Measurements from ENCODE around the gene MYL9. TPM values are rescaled to one million over a fixed set of nuclear protein-coding genes. Genes with fewer than 3 reads are reported as not detected.

Gene MYL9
- total RNA-seq, 1 experiment from 2014 or later: 0.49 TPM

DNA sequence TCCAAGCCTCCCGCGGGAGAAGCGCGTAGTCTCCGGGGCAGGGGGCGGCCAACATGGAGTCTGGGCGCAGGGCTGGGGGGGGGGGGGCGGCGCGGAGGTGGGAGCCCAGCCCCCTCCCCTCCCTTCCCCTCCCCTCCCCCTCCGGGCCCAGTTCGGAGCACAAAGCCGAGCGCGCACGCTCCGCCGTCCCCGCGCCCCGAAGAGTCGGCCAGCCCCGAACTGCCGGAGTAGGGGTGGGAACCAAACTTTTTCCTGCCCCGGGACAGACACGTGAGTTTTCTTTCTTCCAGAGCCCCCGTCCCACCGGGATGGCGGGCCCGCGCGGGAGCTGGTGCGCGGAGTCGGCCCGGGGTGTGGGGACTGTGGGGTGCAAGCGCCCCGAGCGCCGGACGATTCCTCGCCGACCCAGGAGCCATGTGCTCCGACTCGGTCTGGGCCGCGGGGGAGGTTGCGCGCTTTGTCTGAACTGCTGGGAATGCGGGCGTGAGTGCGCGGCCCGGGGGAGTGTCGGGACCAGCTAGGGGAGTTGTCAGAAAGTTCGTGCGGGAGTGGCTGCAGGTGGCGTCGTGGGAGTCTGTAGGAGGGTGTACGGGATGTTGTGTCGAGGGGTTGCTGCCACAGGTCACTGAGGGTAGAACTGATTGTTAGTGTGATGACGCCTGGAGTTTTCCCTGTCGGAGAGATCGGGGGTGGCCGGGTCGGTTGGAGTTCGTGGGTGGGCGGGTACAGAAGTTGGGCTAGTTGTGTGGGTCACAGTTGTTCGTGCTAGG lies 33.2 kb downstream of the MYL9 start:
- no peaks in the 10 kb centered on the region for H3K27me3 ChIP-seq
- H3K4me1 ChIP-seq: peaks cover 10% of the 10 kb centered on the region
- H3K36me3 ChIP-seq: peaks cover 13% of the 10 kb centered on the region
- peak overlapping the region; percentile 96 for H3K4me3 ChIP-seq
- peak; percentile 68 to 76 for DNase-seq
- peak overlapping the region; percentile 92 for H3K27ac ChIP-seq
- H3K9me3 ChIP-seq (replicated peaks): no peaks in the 10 kb centered on the region

DNA sequence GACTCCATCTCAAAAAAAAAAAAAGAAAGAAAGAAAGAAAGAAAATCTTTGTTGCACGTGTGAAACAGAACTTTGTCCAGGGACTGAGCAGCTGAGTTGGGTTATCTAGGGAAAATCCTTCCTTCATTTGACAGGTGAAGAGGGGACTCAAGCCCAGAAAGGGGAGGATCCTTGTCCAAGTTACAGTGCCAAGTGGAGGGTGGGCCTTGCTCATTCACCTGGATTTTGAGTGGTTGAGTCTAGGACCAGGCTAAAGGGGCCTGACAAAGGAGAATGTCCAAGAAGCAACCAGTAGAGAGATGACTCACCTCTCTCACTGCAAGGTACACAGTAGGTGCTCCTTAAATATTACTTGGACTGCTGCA lies 34.7 kb downstream of the MYL9 start:
- no peaks in the 10 kb centered on the region for H3K27me3 ChIP-seq
- peaks cover 26% of the 10 kb centered on the region for H3K36me3 ChIP-seq
- peaks cover 5% of the 10 kb centered on the region; the same call in 1 of the 2 replicates for H3K4me1 ChIP-seq
- no peak for DNase-seq
- no peak overlapping the region for H3K27ac ChIP-seq
- no peaks in the 10 kb centered on the region for H3K9me3 ChIP-seq (replicated peaks)
- H3K4me3 ChIP-seq: no peak overlapping the region

DNA sequence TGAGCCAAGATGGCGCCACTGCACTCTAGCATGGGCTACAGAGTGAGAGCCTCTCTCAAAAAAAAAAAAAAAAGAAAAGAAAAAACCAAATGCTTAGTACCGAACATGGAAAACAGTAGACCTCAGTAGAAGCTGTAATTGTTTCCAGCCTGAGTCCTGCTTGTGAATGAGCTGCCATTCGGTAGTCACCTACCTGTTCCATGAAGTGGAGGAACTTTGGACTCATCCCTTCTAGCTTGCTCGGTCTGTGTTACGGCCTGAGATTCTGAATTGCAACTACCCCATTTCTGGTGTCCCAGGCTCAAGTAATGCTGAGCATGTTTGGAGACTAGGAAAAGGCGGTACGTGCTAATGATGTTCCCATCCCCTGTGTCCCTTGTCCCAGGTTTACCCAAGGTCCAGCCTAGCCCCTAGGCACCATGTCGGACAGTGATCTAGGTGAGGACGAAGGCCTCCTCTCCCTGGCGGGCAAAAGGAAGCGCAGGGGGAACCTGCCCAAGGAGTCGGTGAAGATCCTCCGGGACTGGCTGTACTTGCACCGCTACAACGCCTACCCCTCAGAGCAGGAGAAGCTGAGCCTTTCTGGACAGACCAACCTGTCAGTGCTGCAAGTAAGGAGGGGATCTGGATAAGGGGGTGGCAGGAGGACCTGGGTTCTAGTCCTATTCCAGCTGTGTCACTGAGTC lies 37.2 kb downstream of the MYL9 start:
- DNase-seq: no peak
- Histone ChIP-seq H3K27ac (no peak overlapping the region), H3K36me3 (peaks cover 49% of the 10 kb centered on the region), H3K27me3 (no peaks in the 10 kb centered on the region), H3K4me3 (no peak overlapping the region), H3K4me1 (no peaks in the 10 kb centered on the region), H3K9me3 (replicated peaks) (no peaks in the 10 kb centered on the region)

DNA sequence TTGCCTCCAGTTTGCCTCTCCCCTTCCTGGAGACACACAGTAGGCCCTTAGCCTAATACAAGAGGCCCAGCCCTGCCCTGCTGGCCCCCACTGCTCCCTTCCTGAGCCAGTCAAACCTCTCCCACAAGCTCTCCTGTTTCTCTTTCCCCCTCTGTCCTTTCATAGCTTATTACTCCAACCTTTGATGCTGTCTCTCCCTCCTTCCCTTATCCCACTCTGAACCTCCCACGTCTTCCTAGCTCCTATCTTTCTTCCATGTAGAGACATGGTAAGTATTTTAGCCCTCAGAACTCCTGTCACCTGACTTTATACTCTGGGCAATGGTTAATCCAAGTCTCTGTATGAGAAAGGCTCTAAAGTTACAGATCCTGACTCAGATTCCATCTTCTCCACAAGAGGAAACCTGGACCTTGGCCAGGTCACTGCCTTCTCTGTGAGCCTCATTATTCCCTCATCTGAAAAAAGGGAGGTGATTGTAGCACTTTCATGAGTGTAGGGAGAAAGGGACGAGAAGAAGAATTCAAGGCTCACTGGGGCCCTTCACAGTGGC lies 38.8 kb downstream of the MYL9 start:
- Histone ChIP-seq H3K4me3 (no peak overlapping the region), H3K27ac (no peak overlapping the region), H3K4me1 (no peaks in the 10 kb centered on the region), H3K27me3 (no peaks in the 10 kb centered on the region), H3K9me3 (replicated peaks) (no peaks in the 10 kb centered on the region), H3K36me3 (peaks cover 61% of the 10 kb centered on the region)
- no peak for DNase-seq

DNA sequence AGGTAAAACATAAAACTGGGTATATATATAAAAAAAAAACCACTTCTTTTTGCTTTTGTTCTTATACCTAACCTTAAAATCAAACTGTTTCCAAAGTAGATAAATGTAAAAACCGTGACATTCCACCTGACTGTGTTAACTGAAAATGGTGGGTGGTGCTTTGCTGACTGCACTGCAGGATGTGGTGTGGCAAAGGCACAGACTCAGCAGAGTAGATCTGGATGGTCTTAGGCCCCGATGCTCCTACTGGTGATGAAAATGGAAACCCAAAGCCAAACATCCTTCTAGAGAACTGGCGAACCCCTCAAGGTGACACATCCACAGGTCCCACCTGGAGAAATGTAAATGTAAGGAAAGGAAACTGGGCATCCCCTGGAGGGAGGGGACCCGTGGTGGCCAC lies 41.0 kb downstream of the MYL9 start:
- DNase-seq: no peak
- Histone ChIP-seq H3K4me1 (no peaks in the 10 kb centered on the region), H3K4me3 (no peak overlapping the region), H3K27me3 (no peaks in the 10 kb centered on the region), H3K27ac (no peak overlapping the region), H3K36me3 (peaks cover 79% of the 10 kb centered on the region), H3K9me3 (replicated peaks) (no peaks in the 10 kb centered on the region)

DNA sequence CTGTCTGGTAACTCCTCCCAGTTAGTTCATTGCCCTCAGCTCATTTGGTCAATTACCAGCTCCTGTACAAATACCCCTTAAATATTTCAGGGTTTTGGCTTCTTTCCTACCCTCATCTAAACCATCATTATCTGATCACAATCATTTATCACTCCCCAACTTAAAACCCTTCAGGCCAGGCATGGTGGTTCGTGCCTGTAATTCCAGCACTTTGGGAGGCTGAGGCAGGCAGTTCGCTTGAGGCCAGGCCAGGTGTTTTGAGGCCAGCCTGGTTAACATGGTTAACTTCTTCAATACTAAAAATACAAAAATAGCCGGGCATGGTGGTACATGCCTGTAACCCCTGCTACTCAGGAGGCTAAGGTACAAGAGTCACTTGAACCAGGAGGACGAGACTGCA lies 41.5 kb downstream of the MYL9 start:
- Histone ChIP-seq H3K4me1 (no peaks in the 10 kb centered on the region), H3K27me3 (no peaks in the 10 kb centered on the region), H3K36me3 (peaks cover 79% of the 10 kb centered on the region), H3K4me3 (no peak overlapping the region), H3K27ac (no peak overlapping the region), H3K9me3 (replicated peaks) (no peaks in the 10 kb centered on the region)
- no peak for DNase-seq

DNA sequence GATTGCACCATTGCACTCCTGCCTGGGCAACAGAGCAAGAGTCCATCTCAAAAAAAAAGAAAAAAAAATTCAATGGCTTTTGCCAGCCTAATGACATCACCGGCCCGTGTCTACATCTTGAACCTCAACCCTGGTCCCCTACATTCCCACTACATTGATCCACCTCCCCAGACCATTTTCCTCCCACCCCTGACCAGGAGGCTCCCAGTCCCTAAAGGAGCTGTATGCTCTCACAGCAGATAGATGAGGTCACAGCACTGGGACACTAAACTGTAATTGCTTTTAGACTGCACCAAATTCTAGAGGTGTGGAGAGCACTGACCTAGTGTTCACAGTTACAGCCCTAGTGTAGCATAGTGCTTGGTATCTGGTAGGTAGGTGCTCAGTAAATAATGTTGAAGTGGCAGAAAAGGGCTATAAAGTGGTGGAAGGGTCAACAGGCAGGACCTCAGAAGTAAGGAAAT lies 42.7 kb downstream of the MYL9 start:
- Histone ChIP-seq H3K4me1 (no peaks in the 10 kb centered on the region), H3K4me3 (no peak overlapping the region), H3K9me3 (replicated peaks) (no peaks in the 10 kb centered on the region), H3K27me3 (no peaks in the 10 kb centered on the region), H3K36me3 (peaks cover 77% of the 10 kb centered on the region), H3K27ac (no peak overlapping the region)
- DNase-seq: no peak

DNA sequence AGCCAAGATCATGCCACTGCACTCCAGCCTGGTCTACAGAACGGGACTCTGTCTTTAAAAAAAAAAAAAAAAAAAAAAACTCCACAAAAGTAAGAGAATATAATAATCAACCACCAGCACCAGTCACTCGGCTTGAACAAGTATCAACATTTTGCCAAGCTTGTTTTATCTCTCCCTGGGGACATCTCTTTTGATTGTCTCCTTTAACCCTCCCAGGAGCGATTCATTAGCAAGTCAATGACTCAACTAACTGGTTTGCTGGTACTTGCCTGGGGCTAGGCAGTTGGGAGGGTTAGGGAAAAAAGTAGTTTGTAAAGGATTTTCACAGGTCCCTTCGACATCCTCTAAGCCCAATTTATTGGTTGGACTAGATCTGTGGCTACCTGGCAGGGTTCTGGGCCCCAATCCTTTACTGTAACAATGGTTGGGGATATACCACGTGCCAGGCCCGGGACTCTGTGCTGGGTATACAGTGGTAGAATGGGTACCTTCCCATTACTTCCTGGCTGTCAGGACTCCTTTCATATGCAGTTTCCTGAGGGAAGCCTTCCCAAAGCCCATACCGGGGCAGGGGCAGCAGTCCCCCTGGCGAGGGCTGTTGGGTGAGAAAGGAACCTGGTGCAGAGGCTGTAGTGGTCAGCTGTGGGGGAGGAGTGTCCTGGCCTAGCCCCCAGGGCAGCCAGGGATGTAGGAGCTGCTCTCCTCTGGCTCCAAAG lies 44.2 kb downstream of the MYL9 start:
- Histone ChIP-seq H3K27me3 (no peaks in the 10 kb centered on the region), H3K4me1 (peaks cover 4% of the 10 kb centered on the region), H3K9me3 (replicated peaks) (no peaks in the 10 kb centered on the region), H3K27ac (no peak overlapping the region), H3K36me3 (peaks cover 66% of the 10 kb centered on the region), H3K4me3 (no peak overlapping the region)
- peak in 1 of 2 experiments; percentile 41 for DNase-seq

DNA sequence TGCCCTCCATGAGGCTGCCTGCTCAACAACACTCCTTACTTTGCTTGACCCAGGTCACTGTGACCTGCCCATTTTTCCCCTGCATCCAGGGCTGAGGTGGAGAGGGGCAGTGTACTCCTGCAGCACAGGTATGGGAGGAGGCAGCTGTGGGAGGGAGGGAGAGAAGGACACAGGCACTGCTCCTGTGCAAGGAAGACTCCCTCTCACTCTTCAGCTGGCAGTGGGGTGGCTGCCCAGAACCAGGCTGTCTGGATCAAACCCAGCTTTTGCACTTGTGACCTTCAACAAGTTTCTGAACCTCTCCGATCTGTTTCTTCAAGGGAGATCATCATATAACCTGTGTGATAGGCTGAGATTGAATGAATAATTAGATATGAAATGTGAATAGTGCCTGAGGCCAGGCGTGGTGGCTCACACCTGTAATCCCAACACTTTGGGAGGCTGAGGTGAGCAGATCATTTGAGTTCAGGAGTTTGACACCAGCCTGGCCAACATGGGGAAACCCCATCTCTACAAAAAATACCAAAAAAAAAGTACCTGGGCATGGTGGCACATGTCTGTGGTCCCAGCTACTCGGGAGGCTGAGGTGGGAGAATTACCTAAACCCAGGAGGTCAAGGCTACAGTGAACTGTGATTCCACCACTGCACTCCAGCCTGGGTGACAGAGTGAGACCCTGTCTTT lies 46.2 kb downstream of the MYL9 start:
- H3K9me3 ChIP-seq (replicated peaks): no peaks in the 10 kb centered on the region
- H3K27me3 ChIP-seq: no peaks in the 10 kb centered on the region
- H3K36me3 ChIP-seq: peaks cover 59% of the 10 kb centered on the region
- no peak overlapping the region for H3K4me3 ChIP-seq
- no peak for DNase-seq
- no peak overlapping the region for H3K27ac ChIP-seq
- peaks cover 22% of the 10 kb centered on the region for H3K4me1 ChIP-seq

DNA sequence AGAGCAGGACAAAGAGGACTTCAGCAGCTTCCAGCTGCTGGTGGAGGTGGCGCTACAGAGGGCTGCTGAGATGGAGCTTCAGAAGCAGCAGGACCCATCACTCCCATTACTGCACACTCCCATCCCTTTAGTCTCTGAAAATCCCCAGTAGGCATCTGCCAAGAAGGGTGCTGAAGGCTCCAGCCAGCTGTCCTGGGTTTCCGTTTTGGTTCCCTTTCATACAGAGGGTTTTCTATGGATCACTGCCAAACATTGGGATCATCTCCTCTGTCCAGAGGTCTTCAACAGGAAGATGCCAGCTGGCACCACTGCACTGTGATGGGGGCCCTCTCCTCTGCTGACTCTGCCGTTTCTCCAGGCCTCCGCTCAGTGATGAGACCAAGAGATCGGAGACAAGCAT lies 50.0 kb downstream of the MYL9 start:
- H3K36me3 ChIP-seq: peaks cover 35% of the 10 kb centered on the region
- H3K4me1 ChIP-seq: peaks cover 23% of the 10 kb centered on the region

DNA sequence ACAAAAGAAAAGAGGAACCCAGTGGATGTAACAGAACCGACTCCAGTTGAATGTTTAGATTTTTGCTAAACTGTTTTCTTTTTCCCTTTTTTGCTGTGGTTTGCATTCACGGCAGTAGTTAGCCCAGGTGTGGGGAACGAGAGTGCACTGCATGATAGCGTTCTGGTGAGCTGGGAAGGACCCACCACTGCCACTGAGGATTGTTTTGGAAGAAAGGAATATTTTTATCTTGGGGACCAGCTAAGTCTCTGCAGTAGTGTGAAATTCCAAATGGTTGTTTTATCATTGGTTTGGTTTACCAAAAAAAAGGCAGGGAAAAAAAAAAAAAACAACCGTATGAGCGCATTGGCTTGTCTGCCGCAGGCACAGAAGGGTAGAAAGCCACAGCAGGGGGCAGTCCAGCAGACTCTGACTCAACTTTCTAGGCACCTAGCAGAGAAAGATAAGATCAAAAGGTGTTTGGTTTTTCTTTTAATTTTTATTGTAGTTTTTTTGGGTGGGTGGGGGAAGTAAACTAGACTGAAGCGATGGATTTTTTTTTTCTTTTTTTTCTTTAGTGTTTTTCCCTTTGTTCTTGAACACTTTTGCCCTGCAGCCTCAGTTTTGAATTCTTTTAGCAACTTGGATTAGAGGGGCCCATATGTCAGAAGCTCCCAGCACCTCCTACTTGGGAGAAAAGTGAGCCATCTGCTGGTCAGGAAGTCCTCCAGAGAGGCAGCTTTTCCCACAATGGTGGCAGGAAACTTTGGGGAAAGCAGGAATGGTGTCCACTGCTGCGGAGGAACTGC lies 50.7 kb downstream of the MYL9 start:
- H3K4me3 ChIP-seq: no peak overlapping the region
- DNase-seq: peak; percentile 43 to 68
- H3K27ac ChIP-seq: no peak overlapping the region; the same call in 1 of the 2 replicates
- H3K9me3 ChIP-seq (replicated peaks): no peaks in the 10 kb centered on the region
- H3K27me3 ChIP-seq: no peaks in the 10 kb centered on the region
- peaks cover 28% of the 10 kb centered on the region for H3K36me3 ChIP-seq
- H3K4me1 ChIP-seq: peaks cover 23% of the 10 kb centered on the region

More for the DNA sequence above, 50.0 kb downstream of the MYL9 start:
- no peaks in the 10 kb centered on the region for H3K27me3 ChIP-seq
- H3K9me3 ChIP-seq (replicated peaks): no peaks in the 10 kb centered on the region
- peak overlapping the region; percentile 49 for H3K27ac ChIP-seq
- peak; percentile 86 to 96 for DNase-seq
- H3K4me3 ChIP-seq: no peak overlapping the region

DNA sequence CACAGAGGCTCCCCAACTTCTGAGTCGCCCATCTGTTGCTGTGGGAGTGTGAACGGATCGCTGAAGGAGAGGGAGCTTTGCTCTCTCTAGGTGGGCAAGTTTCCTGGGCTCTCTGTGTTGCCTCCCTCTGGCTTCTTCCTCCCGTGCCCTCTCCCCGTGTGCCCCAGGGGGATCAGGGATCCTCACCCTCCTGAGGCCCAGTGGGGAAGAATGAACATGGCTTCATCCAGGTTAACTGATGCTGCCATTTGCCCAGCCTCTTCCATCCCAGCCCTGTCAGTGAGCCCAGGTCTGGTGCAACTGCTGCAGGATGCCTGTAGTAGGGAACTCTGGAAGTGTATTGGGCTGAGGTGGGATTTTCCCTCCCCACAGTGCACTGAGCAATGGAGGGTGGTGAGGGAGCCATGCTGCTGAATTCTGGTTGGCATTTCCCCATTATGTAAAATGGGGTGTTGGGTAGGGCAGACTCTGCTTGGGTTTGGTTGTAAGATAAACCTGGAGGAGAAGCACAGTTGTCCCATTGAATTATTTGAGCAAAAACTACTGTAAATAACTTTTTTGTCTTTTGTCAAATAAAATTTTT lies 52.1 kb downstream of the MYL9 start:
- Histone ChIP-seq H3K36me3 (peaks cover 25% of the 10 kb centered on the region), H3K4me3 (no peak overlapping the region), H3K27me3 (no peaks in the 10 kb centered on the region), H3K27ac (no peak overlapping the region), H3K4me1 (peaks cover 28% of the 10 kb centered on the region), H3K9me3 (replicated peaks) (no peaks in the 10 kb centered on the region)
- no peak for DNase-seq

DNA sequence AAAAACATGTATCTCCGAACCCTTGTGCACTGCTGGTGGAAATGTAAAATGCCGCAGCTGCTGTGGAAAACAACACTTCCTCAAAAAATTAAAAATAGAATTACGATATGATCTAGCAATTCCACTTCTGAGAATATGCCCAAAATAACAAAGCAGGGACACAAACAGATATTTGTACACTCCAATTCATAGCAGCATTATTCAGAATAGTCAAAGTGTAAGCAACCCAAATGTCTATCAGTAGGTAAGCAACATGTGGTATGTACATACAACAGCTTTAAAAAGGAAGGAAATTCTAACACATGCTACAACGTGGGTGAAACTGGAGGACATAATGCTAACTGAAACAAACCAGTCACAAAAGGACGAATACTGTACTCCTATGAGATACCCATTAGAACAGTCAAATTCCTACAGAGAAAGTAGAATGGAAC lies 58.6 kb downstream of the MYL9 start:
- H3K9me3 ChIP-seq (replicated peaks): no peaks in the 10 kb centered on the region
- no peaks in the 10 kb centered on the region for H3K36me3 ChIP-seq
- peaks cover 3% of the 10 kb centered on the region; the same call in 1 of the 2 replicates for H3K27me3 ChIP-seq
- no peak for DNase-seq
- no peak overlapping the region for H3K27ac ChIP-seq
- H3K4me1 ChIP-seq: peaks cover 12% of the 10 kb centered on the region
- no peak overlapping the region for H3K4me3 ChIP-seq

Measured in SJCRH30 (cell line).